IPS-NIHi11 (cell line): ENCODE results near the gene KCNIP4.

Experiments used
- DNase-seq: peaks from one replicate; pipeline ENCODE4 v3.0.0; 2012; ENCODE audit warnings: mixed read lengths, low spot score

Gene KCNIP4

GRCh38 chr4:21757248-21757647 lies 191.3 kb downstream of the KCNIP4 start:
- DNase-seq: no peak

GRCh38 chr4:21753084-21753760 lies 195.3 kb downstream of the KCNIP4 start:
- no peak for DNase-seq

- no peak for DNase-seq
These were observed 196.0 kb downstream of the KCNIP4 start for GRCh38 chr4:21752616-21753015.

- no peak for DNase-seq
These were observed 198.6 kb downstream of the KCNIP4 start for GRCh38 chr4:21749924-21750323.

GRCh38 chr4:21749412-21749811 lies 199.2 kb downstream of the KCNIP4 start:
- DNase-seq: no peak

GRCh38 chr4:21744046-21744445 lies 204.5 kb downstream of the KCNIP4 start:
- DNase-seq: no peak

GRCh38 chr4:21742326-21742725 lies 206.2 kb downstream of the KCNIP4 start:
- DNase-seq: no peak

- DNase-seq: no peak
These were observed 209.8 kb downstream of the KCNIP4 start for GRCh38 chr4:21738821-21739220.

GRCh38 chr4:21735866-21736265 lies 212.7 kb downstream of the KCNIP4 start:
- no peak for DNase-seq

- no peak for DNase-seq
These were observed 214.5 kb downstream of the KCNIP4 start for GRCh38 chr4:21733894-21734630.

GRCh38 chr4:21728304-21728703 lies 220.3 kb downstream of the KCNIP4 start:
- no peak for DNase-seq

- DNase-seq: no peak
These were observed 222.2 kb downstream of the KCNIP4 start for GRCh38 chr4:21726255-21726815.

- DNase-seq: no peak
These were observed 226.3 kb downstream of the KCNIP4 start for GRCh38 chr4:21722157-21722839.

- no peak for DNase-seq
These were observed 232.0 kb downstream of the KCNIP4 start for GRCh38 chr4:21716531-21716930.

- DNase-seq: no peak
These were observed 238.3 kb downstream of the KCNIP4 start for GRCh38 chr4:21710179-21710835.

- DNase-seq: no peak
These were observed 238.8 kb downstream of the KCNIP4 start for GRCh38 chr4:21709761-21710160.

GRCh38 chr4:21709031-21709430 lies 239.5 kb downstream of the KCNIP4 start:
- DNase-seq: no peak

- DNase-seq: no peak
These were observed 249.1 kb downstream of the KCNIP4 start for GRCh38 chr4:21699446-21699845.

- peak; percentile 47 for DNase-seq
These were observed 251.0 kb downstream of the KCNIP4 start for GRCh38 chr4:21697583-21697982.

GRCh38 chr4:21695141-21695540 lies 253.4 kb downstream of the KCNIP4 start:
- no peak for DNase-seq

GRCh38 chr4:21692241-21692640 lies 256.3 kb downstream of the KCNIP4 start:
- no peak for DNase-seq

GRCh38 chr4:21688596-21689265 lies 259.8 kb downstream of the KCNIP4 start:
- no peak for DNase-seq
